Stomach (tissue), 9 donors: Measurements from ENCODE around the gene ATG9B. TPM values are rescaled to one million over a fixed set of nuclear protein-coding genes. Genes with fewer than 3 reads are reported as not detected.

Experiments
- DNase-seq, 2 donors: peaks; one replicate each; pipeline versions ENCODE4 v3.0.0 to v3.0.0-alpha.2; 2013 to 2019
- H3K27ac ChIP-seq, 5 donors: fragments of 200-600 bp in 4 of 5; sonication (generic) in 4 of 5; one replicate each; pipeline ENCODE4 v1.5.1; 2013 to 2019; ENCODE audit warnings: mild to moderate bottlenecking in 1 of 5, moderate library complexity in 1 of 5
- H3K27me3 ChIP-seq, 3 donors: fragments of 200-600 bp; sonication (generic); one replicate each; pipeline ENCODE4 v1.5.1; 2017 to 2019; ENCODE audit warnings: mixed run types in 1 of 3
- H3K36me3 ChIP-seq, 4 donors: fragments of 200-600 bp; sonication (generic); 1 replicate in 3 of 4; 2 replicates in 1 of 4; pipeline ENCODE4 v1.5.1; 2016 to 2019
- H3K4me1 ChIP-seq, 4 donors: fragments of 200-600 bp; sonication (generic); one replicate each; pipeline ENCODE4 v1.5.1; 2016 to 2019
- H3K4me3 ChIP-seq, 4 donors: fragments of 200-600 bp; sonication (generic) in 3 of 4; one replicate each; pipeline ENCODE4 v1.5.1; 2016 to 2019; ENCODE audit warnings: mild to moderate bottlenecking in 1 of 4
- H3K9me3 ChIP-seq, 4 donors: fragments of 200-600 bp; sonication (generic); one replicate each; pipeline ENCODE4 v1.5.1; 2016 to 2019
- CTCF ChIP-seq, 7 experiments: fragments of 450-650 bp in 4 of 7; fragments of 200-600 bp in 3 of 7; sonication (generic) in 3 of 7; IDR thresholded peaks; one replicate each; pipeline ENCODE4 v1.5.1; 2016 to 2019; ENCODE audit warnings: antibody characterized with exemption in 7 of 7, control low read depth in 2 of 7, mild to moderate bottlenecking in 1 of 7
- EP300 ChIP-seq: sonication (generic); formaldehyde crosslinking; IDR thresholded peaks from one replicate; pipeline ENCODE4 v1.6.1; 2017; ENCODE audit warnings: antibody characterized with exemption
- POLR2A ChIP-seq, 4 donors: fragments of 450-650 bp; IDR thresholded peaks; one replicate each; pipeline ENCODE4 v1.6.1; 2016; ENCODE audit warnings: antibody characterized with exemption in 4 of 4, control low read depth in 2 of 4, mild to moderate bottlenecking in 1 of 4, moderate library complexity in 1 of 4
- POLR2AphosphoS5 ChIP-seq, 3 donors: sonication (generic); formaldehyde crosslinking; IDR thresholded peaks; one replicate each; pipeline ENCODE4 v1.6.1; 2016; ENCODE audit warnings: antibody characterized with exemption in 3 of 3
- WGBS, 5 donors: extraction: QIAGEN DNeasy Blood & Tissue Kit in 3 of 5; methylation state at CpG; one replicate each; pipeline versions ENCODE4 v1.1.5 to v1.1.7; 2013 to 2018; 5-methylcytosine and 5-hydroxymethylcytosine counted together
- intact Hi-C: fragments of 100-400 bp; cut with DNase I; formaldehyde crosslinking; loops from one replicate; pipeline ENCODE4 v1.15.1; 2023; ENCODE audit warnings: low total_unique reads
- polyA plus RNA-seq, 3 donors: library from polyadenylated mRNA; stranded (reverse); fragments of 200-250 nt; gene quantifications; one replicate each; pipeline ENCODE4 v1.2.3, GENCODE V29; 2013
- total RNA-seq, 5 donors: library from RNA; depleted of rRNA; stranded (reverse); fragments of >200 nt; gene quantifications; one replicate each; pipeline versions ENCODE4 v1.1.0 to v1.2.3, GENCODE V29; 2014 to 2016
- donor health status: healthy with polysubstance abuse.
- donor health status: Bipolar disorder and iron deficiency.
- donor health status: healthy.

The ATG9B gene
- total and polyA plus RNA-seq, 8 donors, result 0.31 to 33.0 (median 8.8) TPM; not detected in 4

GRCh38 chr7:151070574-151070960, 46.3 kb upstream of the ATG9B start:
- no peak overlapping the region for H3K4me3 ChIP-seq
- 89 to 99% (median 93%) methylated on average over 8 to 15 of the region's 15 CpGs for WGBS, 5 donors
- no peak overlapping the region for H3K27ac ChIP-seq
- DNase-seq, result no peak
- H3K27me3 ChIP-seq, result no peaks in the 10 kb centered on the region
- no peak for TF ChIP-seq EP300
- TF ChIP-seq POLR2A (IDR thresholded peaks at IDR 0.05), result no peak
- TF ChIP-seq CTCF (IDR thresholded peaks at IDR 0.05), result no peak
- no peak for TF ChIP-seq POLR2AphosphoS5 (IDR thresholded peaks at IDR 0.05)
- peaks cover 89 to 100% (median 100%) of the 10 kb centered on the region in 4 donors for H3K36me3 ChIP-seq
- intact Hi-C loops, result no loop called here
- H3K9me3 ChIP-seq, result no peaks in the 10 kb centered on the region
- peaks cover 0 to 1% (median 0%) of the 10 kb centered on the region in 4 donors for H3K4me1 ChIP-seq

- no peaks in the 10 kb centered on the region for H3K9me3 ChIP-seq
- peaks cover 0 to 4% (median 2%) of the 10 kb centered on the region in 4 donors for H3K4me1 ChIP-seq
- TF ChIP-seq POLR2A (IDR thresholded peaks at IDR 0.05) (no peak), EP300 (no peak), CTCF (IDR thresholded peaks at IDR 0.05) (no peak)
- intact Hi-C loops, result loop anchor here (10.0 kb wide), 1 partner anchor 45 kb away; no protein-coding TSS in a partner anchor
- peaks cover 89 to 100% (median 100%) of the 10 kb centered on the region in 4 donors for H3K36me3 ChIP-seq
- H3K27ac ChIP-seq, result no peak overlapping the region
- no peaks in the 10 kb centered on the region for H3K27me3 ChIP-seq
- H3K4me3 ChIP-seq, result no peak overlapping the region
- no peak for DNase-seq
- 64 to 88% (median 81%) methylated on average over 4 to 17 of the region's 17 CpGs for WGBS, 5 donors
These were observed 45.7 kb upstream of the ATG9B start for GRCh38 chr7:151069841-151070573.

GRCh38 chr7:151068069-151068773, 43.9 kb upstream of the ATG9B start:
- Histone ChIP-seq H3K27me3 (no peaks in the 10 kb centered on the region), H3K4me3 (no peak overlapping the region), H3K4me1 (peaks cover 6 to 22% (median 10%) of the 10 kb centered on the region in 4 donors), H3K27ac (no peak overlapping the region), H3K36me3 (peaks cover 80 to 96% (median 94%) of the 10 kb centered on the region in 4 donors), H3K9me3 (no peaks in the 10 kb centered on the region)
- 78 to 86% (median 85%) methylated on average over 12 of the region's 12 CpGs for WGBS, 5 donors
- TF ChIP-seq POLR2AphosphoS5 (IDR thresholded peaks at IDR 0.05), result no peak
- no peak for TF ChIP-seq CTCF (IDR thresholded peaks at IDR 0.05)
- no peak for TF ChIP-seq POLR2A (IDR thresholded peaks at IDR 0.05)
- TF ChIP-seq EP300, result no peak
- intact Hi-C loops, result loop anchor here (10.0 kb wide), 1 partner anchor 47 kb away; no protein-coding TSS in a partner anchor
- DNase-seq, result no peak

- intact Hi-C loops, result loop anchor here (10.0 kb wide), 1 partner anchor 48 kb away; no protein-coding TSS in a partner anchor
- Histone ChIP-seq H3K27ac (peak overlapping the region in 1 of 5 donors; percentile 20), H3K9me3 (no peaks in the 10 kb centered on the region), H3K27me3 (no peaks in the 10 kb centered on the region), H3K4me3 (no peak overlapping the region), H3K4me1 (peaks cover 24 to 40% (median 27%) of the 10 kb centered on the region in 4 donors), H3K36me3 (peaks cover 65 to 81% (median 77%) of the 10 kb centered on the region in 4 donors)
- no peak for TF ChIP-seq CTCF (IDR thresholded peaks at IDR 0.05)
- 86 to 90% (median 89%) methylated on average over 33 to 39 of the region's 39 CpGs for WGBS, 5 donors
- DNase-seq, result no peak
These were observed 42.1 kb upstream of the ATG9B start for GRCh38 chr7:151066273-151066974.
